Prostate gland (tissue), 2 donors: Measurements from ENCODE around the gene B4GALT1. TPM values are rescaled to one million over a fixed set of nuclear protein-coding genes. Genes with fewer than 3 reads are reported as not detected.

ENCODE experiments used
- DNase-seq: peaks from one replicate; pipeline ENCODE4 v3.0.0-alpha.2; 2019; ENCODE audit warnings: low spot score
- H3K27ac ChIP-seq, 2 donors: fragments of 200-600 bp; sonication (generic); 2 replicates each; pipeline ENCODE4 v1.5.1; 2017 to 2019
- H3K27me3 ChIP-seq: fragments of 200-600 bp; sonication (generic); replicated peaks from 2 replicates; pipeline ENCODE4 v1.5.1; 2019; ENCODE audit not compliant: insufficient read depth
- H3K36me3 ChIP-seq, 2 donors: fragments of 200-600 bp; sonication (generic); 1 replicate in 1 of 2; 2 replicates in 1 of 2; pipeline versions ENCODE4 v1.5.1 to v1.8.1; 2017 to 2019
- H3K4me1 ChIP-seq: fragments of 200-600 bp; sonication (generic); replicated peaks from 2 replicates; pipeline ENCODE4 v1.5.1; 2019
- H3K4me3 ChIP-seq, 2 donors: fragments of 200-600 bp; sonication (generic); 2 replicates each; pipeline ENCODE4 v1.5.1; 2017 to 2019
- H3K9me3 ChIP-seq: fragments of 200-600 bp; sonication (generic); 2 replicates; pipeline ENCODE4 v1.5.1; 2017
- CTCF ChIP-seq, 4 experiments: fragments of 200-600 bp in 2 of 4; fragments of 450-650 bp in 2 of 4; sonication (generic) in 2 of 4; IDR thresholded peaks; 1 replicate in 3 of 4; 2 replicates in 1 of 4; pipeline ENCODE4 v1.5.1; 2016 to 2019; ENCODE audit warnings: antibody characterized with exemption in 4 of 4, mild to moderate bottlenecking in 2 of 4, moderate library complexity in 2 of 4
- POLR2A ChIP-seq: fragments of 450-650 bp; IDR thresholded peaks from one replicate; pipeline ENCODE4 v1.6.1; 2016; ENCODE audit warnings: antibody characterized with exemption, mild to moderate bottlenecking
- POLR2AphosphoS5 ChIP-seq: sonication (generic); formaldehyde crosslinking; IDR thresholded peaks from one replicate; pipeline ENCODE4 v1.6.1; 2017; ENCODE audit warnings: antibody characterized with exemption
- WGBS: methylation state at CpG from one replicate; pipeline ENCODE4 v1.1.5; 2018; 5-methylcytosine and 5-hydroxymethylcytosine counted together
- intact Hi-C: fragments of 100-400 bp; cut with DNase I; formaldehyde crosslinking; loops from one replicate; pipeline ENCODE4 v1.14.2; 2022
- total RNA-seq, 2 donors: library from RNA; depleted of rRNA; stranded (reverse); fragments of >200 nt; gene quantifications; one replicate each; pipeline ENCODE4 v1.1.0, GENCODE V29; 2016

Gene B4GALT1
- total RNA-seq, 2 donors from 2014 or later = 153 to 185 TPM

GRCh38 chr9:33123407-33124031 is 43.6 kb downstream of the B4GALT1 start:
- Histone ChIP-seq H3K9me3 (no peaks in the 10 kb centered on the region), H3K27me3 (no peaks in the 10 kb centered on the region), H3K27ac (no peak overlapping the region), H3K36me3 (no peaks in the 10 kb centered on the region), H3K4me3 (no peak overlapping the region), H3K4me1 (no peaks in the 10 kb centered on the region)
- no peak for DNase-seq
- intact Hi-C loops = loop anchor here (2.0 kb wide), 1 partner anchor 101 kb away; no protein-coding TSS in a partner anchor
- 90% methylated on average over 8 of the region's 8 CpGs for WGBS
- TF ChIP-seq POLR2AphosphoS5 (no peak), CTCF (IDR thresholded peaks at IDR 0.05) (no peak), POLR2A (no peak)

- H3K4me3 ChIP-seq = no peak overlapping the region
- WGBS = 78% methylated on average over 1 of the region's 1 CpG
- no peaks in the 10 kb centered on the region for H3K4me1 ChIP-seq
- H3K27me3 ChIP-seq = no peaks in the 10 kb centered on the region
- intact Hi-C loops = no loop called here
- no peaks in the 10 kb centered on the region for H3K36me3 ChIP-seq
- DNase-seq = no peak
- no peaks in the 10 kb centered on the region for H3K9me3 ChIP-seq
- no peak for TF ChIP-seq CTCF (IDR thresholded peaks at IDR 0.05)
- no peak for TF ChIP-seq POLR2AphosphoS5
- no peak for TF ChIP-seq POLR2A
- no peak overlapping the region for H3K27ac ChIP-seq
Observed at GRCh38 chr9:33120620-33121019, 46.5 kb downstream of the B4GALT1 start.

- 90% methylated on average over 4 of the region's 4 CpGs for WGBS
- DNase-seq = no peak
- Histone ChIP-seq H3K9me3 (no peaks in the 10 kb centered on the region), H3K4me1 (no peaks in the 10 kb centered on the region), H3K27ac (no peak overlapping the region), H3K27me3 (no peaks in the 10 kb centered on the region), H3K4me3 (no peak overlapping the region), H3K36me3 (peaks cover 0 to 6% of the 10 kb centered on the region in 2 donors)
- no peak for TF ChIP-seq CTCF (IDR thresholded peaks at IDR 0.05)
- TF ChIP-seq POLR2A = no peak
- no peak for TF ChIP-seq POLR2AphosphoS5
- intact Hi-C loops = no loop called here
Observed at GRCh38 chr9:33117796-33118195, 49.3 kb downstream of the B4GALT1 start.

- no peak for DNase-seq
- H3K27ac ChIP-seq = no peak overlapping the region
- no peaks in the 10 kb centered on the region for H3K4me1 ChIP-seq
- no peak overlapping the region for H3K4me3 ChIP-seq
- no peaks in the 10 kb centered on the region for H3K9me3 ChIP-seq
- intact Hi-C loops = no loop called here
- WGBS = 55% methylated on average over 1 of the region's 1 CpG
- H3K27me3 ChIP-seq = no peaks in the 10 kb centered on the region
- TF ChIP-seq POLR2A (no peak), CTCF (IDR thresholded peaks at IDR 0.05) (no peak), POLR2AphosphoS5 (no peak)
- peaks cover 0 to 6% of the 10 kb centered on the region in 2 donors for H3K36me3 ChIP-seq
Observed at GRCh38 chr9:33117306-33117705, 49.8 kb downstream of the B4GALT1 start.

- Histone ChIP-seq H3K36me3 (peaks cover 0 to 6% of the 10 kb centered on the region in 2 donors), H3K27ac (no peak overlapping the region), H3K27me3 (no peaks in the 10 kb centered on the region), H3K4me3 (no peak overlapping the region), H3K9me3 (no peaks in the 10 kb centered on the region), H3K4me1 (no peaks in the 10 kb centered on the region)
- TF ChIP-seq CTCF (IDR thresholded peaks at IDR 0.05) (no peak), POLR2A (no peak), POLR2AphosphoS5 (no peak)
- 68% methylated on average over 2 of the region's 2 CpGs for WGBS
- no peak for DNase-seq
- intact Hi-C loops = no loop called here
Observed at GRCh38 chr9:33116860-33117259, 50.3 kb downstream of the B4GALT1 start.
